GM18909 (cell line): ENCODE data around the gene RPL37.

Source experiments
- ATAC-seq: cut with Tn5 transposase; IDR thresholded peaks from one replicate; pipeline ENCODE4 v1.9.1; 2021; ENCODE audit warnings: mild to moderate bottlenecking; ENCODE audit not compliant: unreplicated experiment, poor library complexity

RPL37 gene

DNA sequence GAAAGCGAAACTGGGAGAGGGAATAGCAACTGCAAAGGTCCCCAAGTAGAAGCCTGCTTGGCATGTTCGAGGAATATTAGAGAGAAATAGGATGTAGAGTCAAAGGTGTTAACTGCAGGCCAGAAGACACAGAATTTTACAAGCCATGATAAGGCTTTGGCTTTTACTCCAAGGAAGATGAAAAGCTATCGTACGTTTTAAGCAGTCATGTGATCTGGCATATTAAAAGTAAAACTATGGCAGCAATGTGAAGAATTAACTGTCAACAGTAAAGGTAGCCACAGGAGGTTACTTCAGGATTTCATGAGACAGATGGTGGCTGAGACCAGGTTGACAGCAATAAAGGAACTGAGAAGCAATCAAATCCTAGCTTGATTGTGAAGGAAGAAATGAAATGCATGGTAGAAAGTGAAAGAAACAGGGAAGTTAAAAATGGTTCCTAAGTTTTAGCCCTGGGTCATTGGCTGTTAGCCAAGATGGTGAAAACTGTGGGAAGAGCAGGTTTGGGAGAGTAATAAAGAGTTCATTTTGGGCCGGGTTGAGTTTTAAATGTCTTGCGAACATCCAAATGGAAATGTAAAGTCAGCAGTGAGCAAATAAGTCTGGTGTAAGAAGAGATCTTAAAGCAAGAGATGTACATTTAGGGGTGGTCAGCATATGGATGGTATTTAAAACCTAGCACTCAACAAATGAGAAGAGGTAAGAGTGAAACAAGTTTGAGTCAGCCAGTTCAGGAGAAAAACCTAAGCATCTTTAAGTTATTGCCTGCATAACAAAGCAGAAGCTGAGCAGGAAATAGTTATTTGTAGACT lies 59.0 kb downstream of the RPL37 start:
- no peak for ATAC-seq
